HepG2 (cell line): ENCODE results near the gene PLD1. TPM values are rescaled to one million over a fixed set of nuclear protein-coding genes. Genes with fewer than 3 reads are reported as not detected.

Experiments used
- ELF3 ChIP-seq: IDR thresholded peaks from 2 replicates; pipeline ENCODE4 v1.6.1; 2016; ENCODE audit warnings: missing genetic modification reagents, missing compliant biosample characterization
- GZF1 ChIP-seq: sonication (generic); formaldehyde crosslinking; IDR thresholded peaks from 2 replicates; pipeline ENCODE4 v1.5.1; 2020; ENCODE audit warnings: mild to moderate bottlenecking, missing genetic modification reagents
- IRX3 ChIP-seq: sonication (generic); formaldehyde crosslinking; IDR thresholded peaks from 2 replicates; pipeline ENCODE4 v1.8.1; 2023; ENCODE audit warnings: mild to moderate bottlenecking, low read depth, missing genetic modification reagents, borderline replicate concordance
- JUND ChIP-seq: sonication (generic); formaldehyde crosslinking; IDR thresholded peaks from 2 replicates; pipeline ENCODE4 v1.8.0; 2022; ENCODE audit warnings: mild to moderate bottlenecking, missing genetic modification reagents
- KDM4B ChIP-seq: sonication (generic); formaldehyde crosslinking; IDR thresholded peaks from 2 replicates; pipeline ENCODE4 v1.4.0; 2020; ENCODE audit warnings: missing genetic modification reagents
- MBD4 ChIP-seq: IDR thresholded peaks from 2 replicates; pipeline ENCODE4 v1.6.1; 2012; ENCODE audit warnings: low read length, inconsistent platforms, borderline replicate concordance
- MEIS1 ChIP-seq: sonication (generic); formaldehyde crosslinking; IDR thresholded peaks from 2 replicates; pipeline ENCODE4 v1.9.0; 2021; ENCODE audit warnings: mild to moderate bottlenecking, missing genetic modification reagents, moderate library complexity, borderline replicate concordance
- MYNN ChIP-seq: sonication (generic); formaldehyde crosslinking; IDR thresholded peaks from 2 replicates; pipeline ENCODE4 v1.4.0; 2020; ENCODE audit warnings: mild to moderate bottlenecking, low read depth, missing genetic modification reagents
- NBN ChIP-seq: fragments of 450-650 bp; conservative IDR thresholded peaks from 2 replicates; pipeline ENCODE4 v1.6.1; 2017
- NFYB ChIP-seq: sonication (generic); formaldehyde crosslinking; IDR thresholded peaks from 2 replicates; pipeline ENCODE4 v1.4.0; 2020; ENCODE audit warnings: missing genetic modification reagents
- REL ChIP-seq: sonication (generic); formaldehyde crosslinking; conservative IDR thresholded peaks from 2 replicates; pipeline ENCODE4 v1.8.0; 2022; ENCODE audit warnings: mild to moderate bottlenecking, missing genetic modification reagents, moderate library complexity
- SKI ChIP-seq: fragments of 450-650 bp; IDR thresholded peaks from one replicate; pipeline ENCODE4 v1.6.1; 2018; ENCODE audit warnings: mild to moderate bottlenecking; ENCODE audit not compliant: partially characterized antibody
- SOX5 ChIP-seq: IDR thresholded peaks from 2 replicates; pipeline ENCODE4 v1.6.1; 2016; ENCODE audit warnings: borderline replicate concordance
- SP1 ChIP-seq, 2 experiments: fragments of 450-650 bp in 1 of 2; sonication (generic) in 1 of 2; formaldehyde crosslinking in 1 of 2; IDR thresholded peaks; 2 replicates each; pipeline versions ENCODE4 v1.4.0 to v1.6.1; 2016 to 2020; ENCODE audit warnings: missing genetic modification reagents in 1 of 2
- TCF7L2 ChIP-seq: IDR thresholded peaks from 2 replicates; pipeline ENCODE4 v1.6.1; 2011; ENCODE audit warnings: mild to moderate bottlenecking, low read depth, low read length, moderate library complexity
- ZBTB7B ChIP-seq: sonication (generic); formaldehyde crosslinking; IDR thresholded peaks from 2 replicates; pipeline ENCODE4 v1.4.0; 2020; ENCODE audit warnings: missing genetic modification reagents
- ZFP62 ChIP-seq: sonication (generic); formaldehyde crosslinking; IDR thresholded peaks from 2 replicates; pipeline ENCODE4 v1.4.0; 2020; ENCODE audit warnings: missing genetic modification reagents
- ZNF232 ChIP-seq: sonication (generic); formaldehyde crosslinking; IDR thresholded peaks from 2 replicates; pipeline ENCODE4 v1.4.0; 2020; ENCODE audit warnings: missing genetic modification reagents, borderline replicate concordance
- ZNF274 ChIP-seq: sonication (generic); formaldehyde crosslinking; IDR thresholded peaks from 2 replicates; pipeline ENCODE4 v1.5.1; 2020; ENCODE audit warnings: mild to moderate bottlenecking, missing genetic modification reagents
- ZNF446 ChIP-seq: sonication (generic); formaldehyde crosslinking; IDR thresholded peaks from 2 replicates; pipeline ENCODE4 v1.5.0; 2020; ENCODE audit warnings: mild to moderate bottlenecking, missing genetic modification reagents
- ZNF576 ChIP-seq: sonication (generic); formaldehyde crosslinking; IDR thresholded peaks from 2 replicates; pipeline ENCODE4 v1.4.0; 2020; ENCODE audit warnings: mild to moderate bottlenecking, missing genetic modification reagents
- ZNF75D ChIP-seq: sonication (generic); formaldehyde crosslinking; IDR thresholded peaks from 2 replicates; pipeline ENCODE4 v1.8.1; 2023; ENCODE audit warnings: missing genetic modification reagents, mild to moderate bottlenecking, borderline replicate concordance
- ZNF761 ChIP-seq: sonication (generic); formaldehyde crosslinking; conservative IDR thresholded peaks from 2 replicates; pipeline ENCODE4 v1.4.0; 2020; ENCODE audit warnings: mild to moderate bottlenecking, missing genetic modification reagents
- ZNF772 ChIP-seq: sonication (generic); formaldehyde crosslinking; IDR thresholded peaks from 2 replicates; pipeline ENCODE4 v1.5.0; 2020; ENCODE audit warnings: mild to moderate bottlenecking, missing genetic modification reagents
- ZNF792 ChIP-seq: IDR thresholded peaks from 2 replicates; pipeline ENCODE4 v1.6.1; 2016
- ZNF816 ChIP-seq: sonication (generic); formaldehyde crosslinking; IDR thresholded peaks from 2 replicates; pipeline ENCODE4 v1.8.0; 2022; ENCODE audit warnings: missing genetic modification reagents, mild to moderate bottlenecking, borderline replicate concordance
- ZSCAN30 ChIP-seq: sonication (generic); formaldehyde crosslinking; IDR thresholded peaks from 2 replicates; pipeline ENCODE4 v1.5.0; 2020; ENCODE audit warnings: mild to moderate bottlenecking, missing genetic modification reagents
- polyA plus RNA-seq, 8 experiments: library from polyadenylated mRNA; depleted of rRNA in 3 of 8; stranded (reverse) in 7 of 8; unstranded in 1 of 8; fragments of >200 nt; fragmentation: Illumina TruSeq in 4 of 8; extraction: Trizol in 4 of 8; gene quantifications; 2 replicates each; pipeline versions ENCODE4 v1.2.1 to v1.2.3, GENCODE V29; 2011 to 2016; ENCODE audit warnings: low read depth in 4 of 8, missing spikeins in 1 of 8, mixed read lengths in 1 of 8; ENCODE audit not compliant: insufficient read depth in 1 of 8
- total RNA-seq, 5 experiments: library from RNA; depleted of rRNA; stranded (reverse); fragments of >200 nt; fragmentation: Illumina TruSeq; extraction: Trizol; gene quantifications; 2 replicates each; pipeline ENCODE4 v1.2.3, GENCODE V29; 2016; ENCODE audit warnings: low read depth in 1 of 5
- TF ChIP-seq, protein P1 (sequence below): sonication (generic); formaldehyde crosslinking; IDR thresholded peaks from 2 replicates; pipeline ENCODE4 v1.9.0; 2021; ENCODE audit warnings: missing genetic modification reagents, borderline replicate concordance
- TF ChIP-seq, protein P2 (sequence below): sonication (generic); formaldehyde crosslinking; IDR thresholded peaks from 2 replicates; pipeline ENCODE4 v1.4.0; 2020; ENCODE audit warnings: missing genetic modification reagents, low read depth, mild to moderate bottlenecking, borderline replicate concordance

Gene PLD1
- total and polyA plus RNA-seq, 2 of the 13 experiments (the other 11 are each of a cell fraction or from before 2014, with no cell fraction given) = 27.1 to 59.4 TPM

- TF ChIP-seq, protein P1, sequence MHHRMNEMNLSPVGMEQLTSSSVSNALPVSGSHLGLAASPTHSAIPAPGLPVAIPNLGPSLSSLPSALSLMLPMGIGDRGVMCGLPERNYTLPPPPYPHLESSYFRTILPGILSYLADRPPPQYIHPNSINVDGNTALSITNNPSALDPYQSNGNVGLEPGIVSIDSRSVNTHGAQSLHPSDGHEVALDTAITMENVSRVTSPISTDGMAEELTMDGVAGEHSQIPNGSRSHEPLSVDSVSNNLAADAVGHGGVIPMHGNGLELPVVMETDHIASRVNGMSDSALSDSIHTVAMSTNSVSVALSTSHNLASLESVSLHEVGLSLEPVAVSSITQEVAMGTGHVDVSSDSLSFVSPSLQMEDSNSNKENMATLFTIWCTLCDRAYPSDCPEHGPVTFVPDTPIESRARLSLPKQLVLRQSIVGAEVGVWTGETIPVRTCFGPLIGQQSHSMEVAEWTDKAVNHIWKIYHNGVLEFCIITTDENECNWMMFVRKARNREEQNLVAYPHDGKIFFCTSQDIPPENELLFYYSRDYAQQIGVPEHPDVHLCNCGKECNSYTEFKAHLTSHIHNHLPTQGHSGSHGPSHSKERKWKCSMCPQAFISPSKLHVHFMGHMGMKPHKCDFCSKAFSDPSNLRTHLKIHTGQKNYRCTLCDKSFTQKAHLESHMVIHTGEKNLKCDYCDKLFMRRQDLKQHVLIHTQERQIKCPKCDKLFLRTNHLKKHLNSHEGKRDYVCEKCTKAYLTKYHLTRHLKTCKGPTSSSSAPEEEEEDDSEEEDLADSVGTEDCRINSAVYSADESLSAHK (CRISPR knock-in tag) = no peak
- TF ChIP-seq MBD4 = no peak
- no peak for TF ChIP-seq ZNF792 (CRISPR knock-in tag)
- TF ChIP-seq ZNF816 = no peak
- no peak for TF ChIP-seq ZNF446 (CRISPR knock-in tag)
- no peak for TF ChIP-seq ZNF761 (CRISPR knock-in tag)
- TF ChIP-seq ZFP62 (CRISPR knock-in tag) = no peak
- TF ChIP-seq IRX3 = no peak
- no peak for TF ChIP-seq SP1 (IDR thresholded peaks at IDR 0.05)
- TF ChIP-seq SP1 (CRISPR knock-in tag; IDR thresholded peaks at IDR 0.05) = no peak
- no peak for TF ChIP-seq ZBTB7B (CRISPR knock-in tag)
- no peak for TF ChIP-seq GZF1 (CRISPR knock-in tag)
- no peak for TF ChIP-seq MEIS1 (CRISPR knock-in tag)
- no peak for TF ChIP-seq ZNF576 (CRISPR knock-in tag)
- no peak for TF ChIP-seq ZNF274 (CRISPR knock-in tag)
- no peak for TF ChIP-seq NBN
- no peak for TF ChIP-seq MYNN (CRISPR knock-in tag)
- TF ChIP-seq TCF7L2 = no peak
- no peak for TF ChIP-seq ZNF772 (CRISPR knock-in tag)
- TF ChIP-seq SKI = no peak
- no peak for TF ChIP-seq NFYB (CRISPR knock-in tag)
- TF ChIP-seq SOX5 (CRISPR knock-in tag) = peak; percentile 92
- TF ChIP-seq REL (CRISPR knock-in tag) = no peak
- peak; percentile 53; the same call in 1 of the 2 replicates for TF ChIP-seq JUND (CRISPR knock-in tag)
- TF ChIP-seq ZSCAN30 (CRISPR knock-in tag) = no peak
- TF ChIP-seq, protein P2, sequence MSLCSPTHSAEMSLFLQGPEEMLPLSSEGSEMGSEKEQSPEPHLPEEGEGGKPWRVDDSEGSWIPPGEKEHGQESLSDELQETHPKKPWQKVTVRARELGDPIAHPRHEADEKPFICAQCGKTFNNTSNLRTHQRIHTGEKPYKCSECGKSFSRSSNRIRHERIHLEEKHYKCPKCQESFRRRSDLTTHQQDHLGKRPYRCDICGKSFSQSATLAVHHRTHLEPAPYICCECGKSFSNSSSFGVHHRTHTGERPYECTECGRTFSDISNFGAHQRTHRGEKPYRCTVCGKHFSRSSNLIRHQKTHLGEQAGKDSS (CRISPR knock-in tag) = no peak
- TF ChIP-seq ELF3 (CRISPR knock-in tag) = peak; percentile 51; the same call in 1 of the 2 replicates
- no peak for TF ChIP-seq ZNF232
- no peak for TF ChIP-seq ZNF75D (CRISPR knock-in tag)
- TF ChIP-seq KDM4B (CRISPR knock-in tag) = no peak
Observed at GRCh38 chr3:171791692-171792076, 18.6 kb downstream of the PLD1 start (continued).
